ENCODE results near the gene NID2. TPM values are rescaled to one million over a fixed set of nuclear protein-coding genes. Genes with fewer than 3 reads are reported as not detected.

NID2 gene
- total RNA-seq, 1 donor = 1.1 TPM

GRCh38 chr14:52029881-52030280 lies 39.0 kb downstream of the NID2 start:
- no peak for DNase-seq (ENCODE audit: low read depth in 2 of 3, low spot score in 2 of 3)

GRCh38 chr14:52026901-52027300 lies 42.0 kb downstream of the NID2 start:
- DNase-seq (ENCODE audit: low read depth in 2 of 3, low spot score in 2 of 3) = no peak

- DNase-seq (ENCODE audit: low read depth in 2 of 3, low spot score in 2 of 3) = no peak
These were observed 42.7 kb downstream of the NID2 start for GRCh38 chr14:52026017-52026660.

- DNase-seq (ENCODE audit: low read depth in 2 of 3, low spot score in 2 of 3) = no peak
These were observed 43.5 kb downstream of the NID2 start for GRCh38 chr14:52025310-52025709.

- no peak for DNase-seq (ENCODE audit: low read depth in 2 of 3, low spot score in 2 of 3)
These were observed 45.3 kb downstream of the NID2 start for GRCh38 chr14:52023518-52023917.

GRCh38 chr14:52021957-52022600 lies 46.8 kb downstream of the NID2 start:
- DNase-seq (ENCODE audit: low read depth in 2 of 3, low spot score in 2 of 3) = peak in 1 of 3 donors; percentile 22

GRCh38 chr14:52020866-52021717 lies 47.8 kb downstream of the NID2 start:
- DNase-seq (ENCODE audit: low read depth in 2 of 3, low spot score in 2 of 3) = peak in 2 of 3 donors; percentile 23 to 55

- DNase-seq (ENCODE audit: low read depth in 2 of 3, low spot score in 2 of 3) = no peak
These were observed 48.6 kb downstream of the NID2 start for GRCh38 chr14:52020161-52020714.

GRCh38 chr14:52018970-52019369 lies 49.9 kb downstream of the NID2 start:
- no peak for DNase-seq (ENCODE audit: low read depth in 2 of 3, low spot score in 2 of 3)

GRCh38 chr14:52018252-52018651 lies 50.6 kb downstream of the NID2 start:
- no peak for DNase-seq (ENCODE audit: low read depth in 2 of 3, low spot score in 2 of 3)

GRCh38 chr14:52015411-52016030 lies 53.3 kb downstream of the NID2 start:
- peak in 2 of 3 donors; percentile 18 to 23 for DNase-seq (ENCODE audit: low read depth in 2 of 3, low spot score in 2 of 3)

GRCh38 chr14:52014601-52015267 lies 54.1 kb downstream of the NID2 start:
- DNase-seq (ENCODE audit: low read depth in 2 of 3, low spot score in 2 of 3) = peak in 2 of 3 donors; percentile 15 to 47

GRCh38 chr14:52013984-52014600 lies 54.8 kb downstream of the NID2 start:
- DNase-seq (ENCODE audit: low read depth in 2 of 3, low spot score in 2 of 3) = no peak

- no peak for DNase-seq (ENCODE audit: low read depth in 2 of 3, low spot score in 2 of 3)
These were observed 56.2 kb downstream of the NID2 start for GRCh38 chr14:52012635-52013034.

- no peak for DNase-seq (ENCODE audit: low read depth in 2 of 3, low spot score in 2 of 3)
These were observed 57.3 kb downstream of the NID2 start for GRCh38 chr14:52011523-52011922.

- no peak for DNase-seq (ENCODE audit: low read depth in 2 of 3, low spot score in 2 of 3)
These were observed 58.6 kb downstream of the NID2 start for GRCh38 chr14:52010173-52010693.

- no peak for DNase-seq (ENCODE audit: low read depth in 2 of 3, low spot score in 2 of 3)
These were observed 60.7 kb downstream of the NID2 start for GRCh38 chr14:52008136-52008535.

- no peak for DNase-seq (ENCODE audit: low read depth in 2 of 3, low spot score in 2 of 3)
These were observed 61.2 kb downstream of the NID2 start for GRCh38 chr14:52007637-52008036.

- DNase-seq (ENCODE audit: low read depth in 2 of 3, low spot score in 2 of 3) = no peak
These were observed 61.6 kb downstream of the NID2 start for GRCh38 chr14:52007211-52007610.

GRCh38 chr14:52006361-52006760 lies 62.5 kb downstream of the NID2 start:
- no peak for DNase-seq (ENCODE audit: low read depth in 2 of 3, low spot score in 2 of 3)

All from hematopoietic multipotent progenitor cell (in vitro differentiated cells).